ENCODE measurements around the gene ZBTB46. TPM values are rescaled to one million over a fixed set of nuclear protein-coding genes. Genes with fewer than 3 reads are reported as not detected.
A peak's percentile ranks its signal among the peaks of the same experiment; 100 is the strongest.

Gene ZBTB46
- total RNA-seq, 1 donor, result 13.8 TPM

GRCh38 chr20:63861981-63862901 lies 31.2 kb upstream of the ZBTB46 start:
- DNase-seq (ENCODE audit: low read depth), result no peak

GRCh38 chr20:63861365-63861934 lies 30.4 kb upstream of the ZBTB46 start, which contains the start of gene ABHD16B:
Gene ABHD16B, plus strand, starts transcription at chr20:63861498. Its CDS starts 43 bp downstream, at chr20:63861541.
- DNase-seq (ENCODE audit: low read depth), result no peak
- no peak for TF ChIP-seq CTCF (IDR thresholded peaks at IDR 0.05; ENCODE audit: insufficient read depth, low read depth, low read length)
- no peak within 1 kb of the TSS for H3K4me3 ChIP-seq (ENCODE audit: low read depth, low read length)

More at GRCh38 chr20:63861981-63862901, 31.2 kb upstream of the ZBTB46 start:
- H3K4me3 ChIP-seq (ENCODE audit: low read depth, low read length), result no peak overlapping the region
- TF ChIP-seq CTCF (IDR thresholded peaks at IDR 0.05; ENCODE audit: insufficient read depth, low read depth, low read length), result no peak

GRCh38 chr20:63860325-63861051 lies 29.4 kb upstream of the ZBTB46 start:
- DNase-seq (ENCODE audit: low read depth), result no peak
- TF ChIP-seq CTCF (IDR thresholded peaks at IDR 0.05; ENCODE audit: insufficient read depth, low read depth, low read length), result no peak
- H3K4me3 ChIP-seq (ENCODE audit: low read depth, low read length), result no peak overlapping the region

- no peak overlapping the region for H3K4me3 ChIP-seq (ENCODE audit: low read depth, low read length)
- no peak for TF ChIP-seq CTCF (IDR thresholded peaks at IDR 0.05; ENCODE audit: insufficient read depth, low read depth, low read length)
- no peak for DNase-seq (ENCODE audit: low read depth)
Observed at GRCh38 chr20:63859166-63859699, 28.2 kb upstream of the ZBTB46 start.

- TF ChIP-seq CTCF (IDR thresholded peaks at IDR 0.05; ENCODE audit: insufficient read depth, low read depth, low read length), result peak; percentile 54
- peak; percentile 79 for DNase-seq (ENCODE audit: low read depth)
- H3K4me3 ChIP-seq (ENCODE audit: low read depth, low read length), result no peak overlapping the region
Observed at GRCh38 chr20:63858393-63859165, 27.5 kb upstream of the ZBTB46 start.
